Measurements from ENCODE around the gene RASGRF2.

DNA sequence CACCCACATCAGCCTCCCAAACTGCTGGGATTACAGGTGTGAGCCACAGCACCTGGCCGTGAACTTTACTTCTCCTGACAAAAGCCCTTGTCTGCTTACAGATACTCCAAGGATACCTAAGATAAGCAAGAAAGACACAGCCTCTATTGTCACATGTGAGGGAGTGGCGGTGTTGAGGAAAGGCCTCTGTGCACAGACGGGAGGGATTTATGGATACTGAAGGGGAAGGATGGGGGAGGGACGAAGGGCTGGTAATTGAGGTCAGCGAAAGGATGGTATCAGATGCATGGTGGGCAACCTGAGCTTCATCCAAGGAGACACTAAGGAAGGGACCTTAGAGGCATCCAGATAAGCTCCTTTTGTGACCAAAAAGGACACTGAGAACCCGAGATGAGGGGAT is 206.3 kb downstream of the RASGRF2 start:
- no peak for TF ChIP-seq POLR2A (IDR thresholded peaks at IDR 0.05)
- TF ChIP-seq, protein P1, sequence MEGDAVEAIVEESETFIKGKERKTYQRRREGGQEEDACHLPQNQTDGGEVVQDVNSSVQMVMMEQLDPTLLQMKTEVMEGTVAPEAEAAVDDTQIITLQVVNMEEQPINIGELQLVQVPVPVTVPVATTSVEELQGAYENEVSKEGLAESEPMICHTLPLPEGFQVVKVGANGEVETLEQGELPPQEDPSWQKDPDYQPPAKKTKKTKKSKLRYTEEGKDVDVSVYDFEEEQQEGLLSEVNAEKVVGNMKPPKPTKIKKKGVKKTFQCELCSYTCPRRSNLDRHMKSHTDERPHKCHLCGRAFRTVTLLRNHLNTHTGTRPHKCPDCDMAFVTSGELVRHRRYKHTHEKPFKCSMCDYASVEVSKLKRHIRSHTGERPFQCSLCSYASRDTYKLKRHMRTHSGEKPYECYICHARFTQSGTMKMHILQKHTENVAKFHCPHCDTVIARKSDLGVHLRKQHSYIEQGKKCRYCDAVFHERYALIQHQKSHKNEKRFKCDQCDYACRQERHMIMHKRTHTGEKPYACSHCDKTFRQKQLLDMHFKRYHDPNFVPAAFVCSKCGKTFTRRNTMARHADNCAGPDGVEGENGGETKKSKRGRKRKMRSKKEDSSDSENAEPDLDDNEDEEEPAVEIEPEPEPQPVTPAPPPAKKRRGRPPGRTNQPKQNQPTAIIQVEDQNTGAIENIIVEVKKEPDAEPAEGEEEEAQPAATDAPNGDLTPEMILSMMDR (IDR thresholded peaks at IDR 0.05): no peak
